GM12875 (cell line): Measurements from ENCODE around the gene GPATCH1.

Experiments
- H3K4me3 ChIP-seq: one replicate; pipeline ENCODE4 v1.5.1; 2011; ENCODE audit warnings: low read depth, low read length, control low read depth
- CTCF ChIP-seq: IDR thresholded peaks from 2 replicates; pipeline ENCODE4 v1.5.1; 2011; ENCODE audit warnings: low read depth, mild to moderate bottlenecking, control low read depth, inconsistent platforms, low read length, moderate library complexity, borderline replicate concordance; ENCODE audit not compliant: insufficient read depth

GPATCH1 gene

GRCh38 chr19:33066543-33066942, 14.4 kb upstream of the GPATCH1 start:
- no peak overlapping the region for H3K4me3 ChIP-seq
- TF ChIP-seq CTCF, result no peak

GRCh38 chr19:33067121-33067520, 13.9 kb upstream of the GPATCH1 start:
- TF ChIP-seq CTCF, result no peak
- no peak overlapping the region for H3K4me3 ChIP-seq

DNA sequence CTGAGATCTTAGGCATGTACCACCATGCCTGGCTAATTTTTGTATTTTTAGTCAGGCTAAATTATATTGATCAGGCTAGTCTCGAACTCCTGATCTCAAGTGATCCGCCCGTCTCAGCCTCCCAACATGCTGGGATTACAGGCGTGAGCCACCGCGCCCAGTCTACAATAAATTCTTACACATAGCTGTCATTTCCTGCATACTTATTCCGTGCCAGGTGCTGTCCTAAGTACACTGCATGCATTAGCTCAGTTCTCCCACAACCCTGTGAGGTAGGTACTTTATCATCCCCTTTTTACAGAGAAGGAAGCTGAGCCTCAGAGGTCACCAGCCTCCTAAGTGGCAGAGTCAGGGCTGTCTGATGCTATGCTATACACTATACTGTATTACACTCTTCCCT, 9.1 kb upstream of the GPATCH1 start:
- TF ChIP-seq CTCF, result no peak
- no peak overlapping the region for H3K4me3 ChIP-seq

DNA sequence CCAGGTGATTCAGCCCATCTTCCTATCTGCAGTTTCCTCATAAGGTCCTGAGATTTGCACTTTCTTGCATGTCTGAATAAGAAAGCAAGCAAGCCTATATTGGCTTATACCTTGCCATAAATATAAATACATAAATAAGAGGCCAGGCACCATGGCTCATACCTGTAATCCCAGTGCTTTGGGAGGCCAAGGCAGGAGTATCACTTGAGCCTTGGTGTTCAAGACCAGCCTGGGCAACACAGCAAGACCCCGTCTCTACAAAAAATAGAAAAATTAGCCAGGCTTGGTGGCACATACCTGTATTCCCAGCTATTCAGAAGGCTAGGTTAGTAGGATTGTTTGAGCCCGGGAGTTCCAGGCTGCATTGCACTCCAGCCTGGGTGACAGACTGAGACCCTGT, 5.5 kb upstream of the GPATCH1 start:
- no peak for TF ChIP-seq CTCF
- no peak overlapping the region for H3K4me3 ChIP-seq

DNA sequence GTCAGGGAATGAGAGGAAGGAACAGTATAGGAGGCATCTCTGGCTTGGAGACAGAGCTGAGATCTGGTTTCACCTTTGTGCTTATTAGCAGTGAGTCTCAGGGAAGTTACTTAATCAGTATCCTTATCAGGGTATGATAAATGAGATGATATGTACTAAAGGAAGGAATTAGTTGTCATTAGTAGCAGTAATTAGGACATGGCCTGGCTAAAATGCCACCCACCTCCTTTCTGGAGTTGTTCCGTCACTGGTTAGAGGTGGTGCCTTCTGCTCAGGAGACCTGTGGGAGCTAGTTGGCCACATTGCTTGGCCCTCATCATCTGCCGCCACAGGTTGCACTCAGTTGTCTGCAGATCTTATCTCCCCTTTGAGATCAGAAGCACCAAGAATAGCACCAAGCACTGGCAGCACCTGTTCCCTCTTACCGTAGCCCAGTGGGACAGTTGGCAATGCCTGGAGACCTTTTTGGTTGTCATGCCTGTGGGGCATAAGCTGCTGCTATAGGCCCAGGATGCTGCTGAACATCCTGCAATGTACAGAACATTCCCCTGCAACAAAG, 4.7 kb downstream of the GPATCH1 start:
- no peak for TF ChIP-seq CTCF
- no peak overlapping the region for H3K4me3 ChIP-seq

GRCh38 chr19:33086955-33087354, 6.0 kb downstream of the GPATCH1 start:
- no peak overlapping the region for H3K4me3 ChIP-seq
- TF ChIP-seq CTCF, result no peak

- TF ChIP-seq CTCF, result no peak
- H3K4me3 ChIP-seq, result no peak overlapping the region
Measured at GRCh38 chr19:33089010-33089409, 8.0 kb downstream of the GPATCH1 start.
